Right ventricle myocardium inferior (tissue), 1 donor: Measurements from ENCODE around the gene RECQL. TPM values are rescaled to one million over a fixed set of nuclear protein-coding genes. Genes with fewer than 3 reads are reported as not detected.
"Not testable (repeated sequence)": the region's sequence is repeated elsewhere in the genome, so short reads cannot be mapped to it uniquely, and the experiment has no call there.

Experiments used
- ATAC-seq: fragments of 200-7000 bp; cut with Tn5 transposase; one replicate; pipeline ENCODE4 v1.9.1; 2020; ENCODE audit warnings: mild to moderate bottlenecking, moderate library complexity
- DNase-seq: peaks from one replicate; pipeline ENCODE4 v3.0.0; 2021; ENCODE audit errors: missing footprints
- intact Hi-C: fragments of 100-400 bp; cut with DNase I; formaldehyde crosslinking; loops from one replicate; pipeline ENCODE4 v1.11.0; 2022
- total RNA-seq: library from RNA; stranded (reverse); fragmentation: NEBNext Ultra II Directional; extraction: Animal tissue kit (Norgen Biotek cat#: 25700); gene quantifications from one replicate; pipeline ENCODE4 v1.2.1, GENCODE V29; 2021
- donor health status: DM: no; HTN: yes; CAD: no; lungs with severe emphysema.

RECQL gene
- total RNA-seq, 1 donor from 2014 or later: 19.4 TPM

GRCh38 chr12:21509768-21510167, 8.3 kb upstream of the RECQL start:
- no peak for ATAC-seq

GRCh38 chr12:21507849-21508248, 6.4 kb upstream of the RECQL start:
- ATAC-seq: no peak
- intact Hi-C loops: loop anchor here (10.0 kb wide), 2 partner anchors 147 to 537 kb away; partner anchors contain the start of genes CMAS and LDHB

More at GRCh38 chr12:21509768-21510167, 8.3 kb upstream of the RECQL start:
- no peak for DNase-seq
- intact Hi-C loops: loop anchor here (10.0 kb wide), 2 partner anchors 145 to 535 kb away; partner anchors contain the start of genes CMAS and LDHB

GRCh38 chr12:21505888-21506287, 4.5 kb upstream of the RECQL start:
- intact Hi-C loops: loop anchor here (10.0 kb wide), 2 partner anchors 149 to 539 kb away; partner anchors contain the start of genes CMAS and LDHB
- DNase-seq (no peak), ATAC-seq (no peak)

More at GRCh38 chr12:21507849-21508248, 6.4 kb upstream of the RECQL start:
- DNase-seq: no peak

- ATAC-seq (no peak), DNase-seq (no peak)
- intact Hi-C loops: loop anchor here (10.0 kb wide), 2 partner anchors 152 to 542 kb away; partner anchors contain the start of genes CMAS and LDHB
Observed at GRCh38 chr12:21502872-21503271, 1.4 kb upstream of the RECQL start.

GRCh38 chr12:21502164-21502496, 695 bp upstream of the RECQL start:
- DNase-seq: no peak
- intact Hi-C loops: loop anchor here (10.0 kb wide), 2 partner anchors 153 to 543 kb away; partner anchors contain the start of genes CMAS and LDHB

GRCh38 chr12:21500786-21501257, 613 bp downstream of the RECQL start:
- intact Hi-C loops: loop anchor here (10.0 kb wide), 2 partner anchors 154 to 544 kb away; partner anchors contain the start of genes CMAS and LDHB
- DNase-seq: no peak

More at GRCh38 chr12:21502164-21502496, 695 bp upstream of the RECQL start:
- ATAC-seq: no peak

GRCh38 chr12:21499765-21500164, 1.7 kb downstream of the RECQL start:
- intact Hi-C loops: loop anchor here (10.0 kb wide), 2 partner anchors 155 to 545 kb away; partner anchors contain the start of genes CMAS and LDHB
- no peak for DNase-seq
- no peak for ATAC-seq

More at GRCh38 chr12:21500786-21501257, 613 bp downstream of the RECQL start:
- ATAC-seq: no peak

GRCh38 chr12:21485998-21486397, 15.4 kb downstream of the RECQL start:
- intact Hi-C loops: no loop called here
- no peak for DNase-seq
- ATAC-seq: no peak

GRCh38 chr12:21483531-21483930, 17.9 kb downstream of the RECQL start:
- ATAC-seq (no peak), DNase-seq (no peak)
- intact Hi-C loops: no loop called here

- DNase-seq (no peak), ATAC-seq (no peak)
- intact Hi-C loops: no loop called here
Observed at GRCh38 chr12:21478756-21479455, 22.5 kb downstream of the RECQL start.

GRCh38 chr12:21476949-21477348, 24.5 kb downstream of the RECQL start:
- intact Hi-C loops: no loop called here
- no peak for ATAC-seq
- DNase-seq: no peak

- intact Hi-C loops: no loop called here
- no peak for DNase-seq
- no peak for ATAC-seq
Observed at GRCh38 chr12:21475552-21475951, 25.9 kb downstream of the RECQL start.

GRCh38 chr12:21472197-21472823, 29.1 kb downstream of the RECQL start:
- intact Hi-C loops: no loop called here
- DNase-seq: no peak
- no peak for ATAC-seq

GRCh38 chr12:21471294-21471693, 30.1 kb downstream of the RECQL start:
- intact Hi-C loops: no loop called here
- no peak for DNase-seq
- no peak for ATAC-seq

- DNase-seq, intact Hi-C loops, ATAC-seq: not testable (repeated sequence)
Observed at GRCh38 chr12:21467334-21467733, 34.1 kb downstream of the RECQL start.

GRCh38 chr12:21459474-21459873, 42.0 kb downstream of the RECQL start:
- intact Hi-C loops: no loop called here
- DNase-seq (no peak), ATAC-seq (no peak)

GRCh38 chr12:21456291-21456780, 45.1 kb downstream of the RECQL start:
- DNase-seq (no peak), ATAC-seq (no peak)
- intact Hi-C loops: no loop called here

- intact Hi-C loops: no loop called here
- DNase-seq (no peak), ATAC-seq (no peak)
Observed at GRCh38 chr12:21453312-21453852, 48.1 kb downstream of the RECQL start.

GRCh38 chr12:21451529-21451928, 49.9 kb downstream of the RECQL start:
- intact Hi-C loops: no loop called here
- DNase-seq: no peak
- ATAC-seq: no peak
